Smooth muscle cell (in vitro differentiated cells): ENCODE measurements around the gene CELA2A. TPM values are rescaled to one million over a fixed set of nuclear protein-coding genes. Genes with fewer than 3 reads are reported as not detected.

Experiments used
- DNase-seq: peaks from one replicate; lab custom pipeline; 2025; ENCODE audit not compliant: unreplicated experiment; lab: John Stamatoyannopoulos, UW
- H2AFZ ChIP-seq: fragments of 200-600 bp; sonication (generic); 2 replicates; pipeline ENCODE4 v1.6.0; 2016; ENCODE audit warnings: antibody characterized with exemption, low read depth, mild to moderate bottlenecking
- H3F3A ChIP-seq: fragments of 200-600 bp; sonication (generic); 2 replicates; pipeline ENCODE4 v1.6.0; 2017; ENCODE audit warnings: antibody characterized with exemption, low read depth
- H3K27ac ChIP-seq: fragments of 200-600 bp; sonication (generic); 2 replicates; pipeline ENCODE4 v1.5.1; 2016; ENCODE audit warnings: low read depth, mild to moderate bottlenecking
- H3K27me3 ChIP-seq: fragments of 200-600 bp; sonication (generic); 2 replicates; pipeline ENCODE4 v1.6.1; 2016; ENCODE audit warnings: low read depth, mild to moderate bottlenecking
- H3K36me3 ChIP-seq: fragments of 200-600 bp; sonication (generic); 2 replicates; pipeline ENCODE4 v1.5.1; 2016; ENCODE audit warnings: low read depth
- H3K4me1 ChIP-seq: fragments of 200-600 bp; sonication (generic); 2 replicates; pipeline ENCODE4 v1.5.1; 2016; ENCODE audit warnings: low read depth
- H3K4me2 ChIP-seq: fragments of 200-600 bp; sonication (generic); 2 replicates; pipeline ENCODE4 v1.6.0; 2016; ENCODE audit warnings: mild to moderate bottlenecking
- H3K4me3 ChIP-seq: fragments of 200-600 bp; sonication (generic); 2 replicates; pipeline ENCODE4 v1.5.1; 2016; ENCODE audit warnings: mild to moderate bottlenecking
- H3K79me2 ChIP-seq: fragments of 200-600 bp; sonication (generic); 2 replicates; pipeline ENCODE4 v1.6.0; 2016; ENCODE audit warnings: low read depth, mild to moderate bottlenecking
- H3K9ac ChIP-seq: fragments of 200-600 bp; sonication (generic); 2 replicates; pipeline ENCODE4 v1.6.0; 2016; ENCODE audit warnings: low read depth
- H3K9me3 ChIP-seq: fragments of 200-600 bp; sonication (generic); replicated peaks from 2 replicates; pipeline ENCODE4 v1.5.1; 2016; ENCODE audit warnings: low read depth
- H4K20me1 ChIP-seq: fragments of 200-600 bp; sonication (generic); 2 replicates; pipeline ENCODE4 v1.6.0; 2016; ENCODE audit warnings: low read depth
- WGBS: methylation state at CpG from one replicate; pipeline ENCODE4 v1.1.7; 2016; ENCODE audit warnings: low lambda C conversion rate; 5-methylcytosine and 5-hydroxymethylcytosine counted together
- polyA plus RNA-seq: library from polyadenylated mRNA; unstranded; fragments of >200 nt; fragmentation: Nextera tagmentation; extraction: Ambion mirVana; gene quantifications from 2 replicates; pipeline ENCODE4 v1.2.1, GENCODE V29; 2016
- total RNA-seq: library from RNA; depleted of rRNA; stranded (reverse); fragments of >200 nt; gene quantifications from 2 replicates; pipeline ENCODE4 v1.2.3, GENCODE V29; 2014
- TF ChIP-seq, protein P1 (sequence below): fragments of 200-600 bp; sonication (generic); IDR thresholded peaks from 2 replicates; pipeline ENCODE4 v1.5.1; 2017; ENCODE audit warnings: borderline replicate concordance, mild to moderate bottlenecking, antibody characterized with exemption; ENCODE audit not compliant: insufficient read depth, poor library complexity, severe bottlenecking

The CELA2A gene
- total and polyA plus RNA-seq, 2 experiments from 2014 or later = 2.6 TPM; not detected in 1

DNA sequence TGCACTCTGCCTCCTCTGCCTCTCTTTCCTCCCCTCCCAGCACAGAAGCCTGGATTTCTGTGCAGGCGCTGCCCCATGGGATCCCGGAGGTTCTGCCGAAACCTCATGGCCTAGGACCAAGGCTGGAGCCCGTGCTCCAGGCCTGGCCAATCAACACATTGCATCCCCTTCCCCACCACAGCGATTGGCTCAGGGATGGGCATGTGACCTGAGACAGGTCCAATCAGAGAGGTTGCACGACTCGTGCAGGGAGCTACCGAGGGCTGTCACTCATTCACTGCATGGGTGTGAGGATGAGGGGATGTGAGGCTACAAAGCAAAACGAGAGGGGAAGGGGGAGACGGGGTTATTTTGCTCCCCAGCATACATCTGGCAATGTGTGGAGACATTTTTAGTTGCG, 16.1 kb downstream of the CELA2A start:
- no peaks in the 10 kb centered on the region for H3F3A ChIP-seq
- no peak overlapping the region for H3K27ac ChIP-seq
- no peak overlapping the region for H3K4me2 ChIP-seq
- H4K20me1 ChIP-seq = no peaks in the 10 kb centered on the region
- no peaks in the 10 kb centered on the region for H3K79me2 ChIP-seq
- TF ChIP-seq, protein P1, sequence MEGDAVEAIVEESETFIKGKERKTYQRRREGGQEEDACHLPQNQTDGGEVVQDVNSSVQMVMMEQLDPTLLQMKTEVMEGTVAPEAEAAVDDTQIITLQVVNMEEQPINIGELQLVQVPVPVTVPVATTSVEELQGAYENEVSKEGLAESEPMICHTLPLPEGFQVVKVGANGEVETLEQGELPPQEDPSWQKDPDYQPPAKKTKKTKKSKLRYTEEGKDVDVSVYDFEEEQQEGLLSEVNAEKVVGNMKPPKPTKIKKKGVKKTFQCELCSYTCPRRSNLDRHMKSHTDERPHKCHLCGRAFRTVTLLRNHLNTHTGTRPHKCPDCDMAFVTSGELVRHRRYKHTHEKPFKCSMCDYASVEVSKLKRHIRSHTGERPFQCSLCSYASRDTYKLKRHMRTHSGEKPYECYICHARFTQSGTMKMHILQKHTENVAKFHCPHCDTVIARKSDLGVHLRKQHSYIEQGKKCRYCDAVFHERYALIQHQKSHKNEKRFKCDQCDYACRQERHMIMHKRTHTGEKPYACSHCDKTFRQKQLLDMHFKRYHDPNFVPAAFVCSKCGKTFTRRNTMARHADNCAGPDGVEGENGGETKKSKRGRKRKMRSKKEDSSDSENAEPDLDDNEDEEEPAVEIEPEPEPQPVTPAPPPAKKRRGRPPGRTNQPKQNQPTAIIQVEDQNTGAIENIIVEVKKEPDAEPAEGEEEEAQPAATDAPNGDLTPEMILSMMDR = no peak
- no peak overlapping the region for H3K4me3 ChIP-seq
- 87% methylated on average over 11 of the region's 11 CpGs for WGBS
- H3K9ac ChIP-seq = no peak overlapping the region
- no peaks in the 10 kb centered on the region for H3K9me3 ChIP-seq
- no peak overlapping the region for H2AFZ ChIP-seq
- no peaks in the 10 kb centered on the region for H3K27me3 ChIP-seq
- H3K36me3 ChIP-seq = no peaks in the 10 kb centered on the region
- DNase-seq = no peak
- H3K4me1 ChIP-seq = no peaks in the 10 kb centered on the region

GRCh38 chr1:15475752-15476314, 19.3 kb downstream of the CELA2A start, which contains the start of gene CELA2B:
Gene CELA2B, plus strand, starts transcription at chr1:15476104. Its CDS starts 22 bp downstream, at chr1:15476126.
- no peak for DNase-seq
- no peak within 1 kb of the TSS for H3K27ac ChIP-seq
- TF ChIP-seq, protein P1 = no peak
- H4K20me1 ChIP-seq = no peaks in the 10 kb centered on the region
- H3K79me2 ChIP-seq = no peaks in the 10 kb centered on the region
- no peaks in the 10 kb centered on the region for H3F3A ChIP-seq
- H3K4me1 ChIP-seq = no peaks in the 10 kb centered on the region
- no peak within 1 kb of the TSS for H2AFZ ChIP-seq
- WGBS = 46% methylated on average over 5 of the region's 5 CpGs
- no peaks in the 10 kb centered on the region for H3K9me3 ChIP-seq
- H3K4me3 ChIP-seq = no peak within 1 kb of the TSS
- no peaks in the 10 kb centered on the region for H3K36me3 ChIP-seq
- H3K9ac ChIP-seq = no peak within 1 kb of the TSS
- no peak within 1 kb of the TSS for H3K4me2 ChIP-seq
- no peaks in the 10 kb centered on the region for H3K27me3 ChIP-seq

- DNase-seq = no peak
- Histone ChIP-seq H3K27ac (no peak overlapping the region), H3K4me3 (no peak overlapping the region), H3K9ac (no peak overlapping the region), H3K36me3 (no peaks in the 10 kb centered on the region), H3K4me2 (no peak overlapping the region), H3K9me3 (no peaks in the 10 kb centered on the region), H3K4me1 (no peaks in the 10 kb centered on the region), H2AFZ (no peak overlapping the region), H3K27me3 (no peaks in the 10 kb centered on the region), H4K20me1 (no peaks in the 10 kb centered on the region), H3F3A (no peaks in the 10 kb centered on the region), H3K79me2 (no peaks in the 10 kb centered on the region)
- TF ChIP-seq, protein P1 = no peak
- WGBS = 88% methylated on average over 3 of the region's 3 CpGs
These were observed 20.4 kb downstream of the CELA2A start for GRCh38 chr1:15476927-15477326.

GRCh38 chr1:15477646-15478212, 21.2 kb downstream of the CELA2A start:
- Histone ChIP-seq H3K27me3 (no peaks in the 10 kb centered on the region), H4K20me1 (no peaks in the 10 kb centered on the region), H2AFZ (no peak overlapping the region), H3K9ac (no peak overlapping the region), H3K4me3 (no peak overlapping the region), H3K27ac (no peak overlapping the region), H3F3A (no peaks in the 10 kb centered on the region), H3K4me2 (no peak overlapping the region), H3K9me3 (no peaks in the 10 kb centered on the region), H3K36me3 (no peaks in the 10 kb centered on the region), H3K4me1 (no peaks in the 10 kb centered on the region), H3K79me2 (no peaks in the 10 kb centered on the region)
- no peak for DNase-seq
- TF ChIP-seq, protein P1 = no peak
- WGBS = 64% methylated on average over 5 of the region's 5 CpGs
